Measurements from ENCODE around the gene MID2.
"Not testable (repeated sequence)": the region's sequence is repeated elsewhere in the genome, so short reads cannot be mapped to it uniquely, and the experiment has no call there.

The MID2 gene

GRCh38 chrX:107825698-107826237 is at the start of gene MID2:
TSS of gene MID2 (plus strand) at chrX:107825866. CDS start at chrX:107826427, 561 bp downstream.
- peak; percentile 15 for DNase-seq (ENCODE audit: low read depth)

GRCh38 chrX:107776649-107777535 is 48.8 kb upstream of the MID2 start:
- DNase-seq (ENCODE audit: low read depth), result peak; percentile 68

GRCh38 chrX:107777536-107777832 is 48.2 kb upstream of the MID2 start, which contains the start of gene NCBP2L:
TSS of gene NCBP2L (plus strand) at chrX:107777733. CDS start at chrX:107794221, 16,488 bp downstream.
- no peak for DNase-seq (ENCODE audit: low read depth)

GRCh38 chrX:107780525-107780924 is 45.1 kb upstream of the MID2 start:
- no peak for DNase-seq (ENCODE audit: low read depth)

- DNase-seq (ENCODE audit: low read depth), result no peak
Observed at GRCh38 chrX:107787827-107788226, 37.8 kb upstream of the MID2 start.

- DNase-seq (ENCODE audit: low read depth), result no peak
Observed at GRCh38 chrX:107804427-107804826, 21.2 kb upstream of the MID2 start.

GRCh38 chrX:107805179-107805578 is 20.5 kb upstream of the MID2 start:
- no peak for DNase-seq (ENCODE audit: low read depth)

- DNase-seq (ENCODE audit: low read depth), result not testable (repeated sequence)
Observed at GRCh38 chrX:107810053-107810452, 15.6 kb upstream of the MID2 start.

GRCh38 chrX:107818900-107819521 is 6.7 kb upstream of the MID2 start:
- no peak for DNase-seq (ENCODE audit: low read depth)

GRCh38 chrX:107823042-107823441 is 2.6 kb upstream of the MID2 start:
- no peak for DNase-seq (ENCODE audit: low read depth)

GRCh38 chrX:107823456-107823855 is 2.2 kb upstream of the MID2 start:
- DNase-seq (ENCODE audit: low read depth), result no peak

- peak; percentile 9 for DNase-seq (ENCODE audit: low read depth)
Observed at GRCh38 chrX:107826238-107827029, 768 bp downstream of the MID2 start.

GRCh38 chrX:107827030-107827831 is 1.6 kb downstream of the MID2 start:
- DNase-seq (ENCODE audit: low read depth), result no peak

GRCh38 chrX:107827852-107828251 is 2.2 kb downstream of the MID2 start:
- DNase-seq (ENCODE audit: low read depth), result no peak

- no peak for DNase-seq (ENCODE audit: low read depth)
Observed at GRCh38 chrX:107829878-107830277, 4.2 kb downstream of the MID2 start.

- no peak for DNase-seq (ENCODE audit: low read depth)
Observed at GRCh38 chrX:107831071-107831730, 5.5 kb downstream of the MID2 start.

- DNase-seq (ENCODE audit: low read depth), result no peak
Observed at GRCh38 chrX:107834275-107835201, 8.9 kb downstream of the MID2 start.

GRCh38 chrX:107836958-107837357 is 11.3 kb downstream of the MID2 start:
- DNase-seq (ENCODE audit: low read depth), result no peak

- DNase-seq (ENCODE audit: low read depth), result no peak
Observed at GRCh38 chrX:107840971-107841370, 15.3 kb downstream of the MID2 start.
